Stimulated activated CD4-positive, alpha-beta T cell treated with anti-CD3 and anti-CD28 coated beads, Interleukin-1b, Interleukin-23, amount 100 ng/mL, for 4 hours (primary cell): ENCODE data around the gene DIRAS2.
A peak's percentile ranks its signal among the peaks of the same experiment; 100 is the strongest.
"Not testable (repeated sequence)": the region's sequence is repeated elsewhere in the genome, so short reads cannot be mapped to it uniquely, and the experiment has no call there.

Experiments
- DNase-seq, 2 donors: peaks; one replicate each; pipeline ENCODE4 v3.0.0-alpha.2; 2020; ENCODE audit warnings: low read depth in 2 of 2

Gene DIRAS2, protein sequence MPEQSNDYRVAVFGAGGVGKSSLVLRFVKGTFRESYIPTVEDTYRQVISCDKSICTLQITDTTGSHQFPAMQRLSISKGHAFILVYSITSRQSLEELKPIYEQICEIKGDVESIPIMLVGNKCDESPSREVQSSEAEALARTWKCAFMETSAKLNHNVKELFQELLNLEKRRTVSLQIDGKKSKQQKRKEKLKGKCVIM

GRCh38 chr9:90642570-90643539 is at the start of gene DIRAS2:
DIRAS2 (minus strand) TSS chr9:90642824; CDS start chr9:90613827, 28,997 bp downstream.
- peak in 1 of 2 donors; percentile 4 for DNase-seq

GRCh38 chr9:90684736-90685135 is 42.1 kb upstream of the DIRAS2 start:
- DNase-seq: no peak

- DNase-seq: no peak
Observed at GRCh38 chr9:90684106-90684505, 41.5 kb upstream of the DIRAS2 start.

DNA sequence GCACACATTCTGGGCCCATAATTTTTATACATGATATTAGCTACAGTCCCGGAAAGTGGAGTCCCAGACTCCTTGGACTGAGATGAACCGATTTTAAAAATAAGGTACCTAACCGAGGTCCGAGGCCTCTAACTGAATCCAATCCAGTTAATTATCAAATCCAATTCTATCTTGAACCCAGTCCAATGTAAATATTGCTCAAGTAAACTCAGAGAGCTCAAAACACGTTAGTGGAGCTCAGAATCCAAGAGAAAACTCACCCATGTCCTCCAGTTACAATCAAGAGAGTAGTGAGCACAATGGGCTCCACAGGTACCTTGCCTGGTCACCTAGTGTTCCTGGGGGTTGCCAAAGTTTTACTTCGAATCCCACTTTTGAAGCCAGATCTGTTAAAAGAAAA is 37.9 kb upstream of the DIRAS2 start:
- no peak for DNase-seq

GRCh38 chr9:90665072-90665471 is 22.4 kb upstream of the DIRAS2 start:
- DNase-seq: no peak

- DNase-seq: no peak
Observed at GRCh38 chr9:90659650-90660364, 17.2 kb upstream of the DIRAS2 start.

DNA sequence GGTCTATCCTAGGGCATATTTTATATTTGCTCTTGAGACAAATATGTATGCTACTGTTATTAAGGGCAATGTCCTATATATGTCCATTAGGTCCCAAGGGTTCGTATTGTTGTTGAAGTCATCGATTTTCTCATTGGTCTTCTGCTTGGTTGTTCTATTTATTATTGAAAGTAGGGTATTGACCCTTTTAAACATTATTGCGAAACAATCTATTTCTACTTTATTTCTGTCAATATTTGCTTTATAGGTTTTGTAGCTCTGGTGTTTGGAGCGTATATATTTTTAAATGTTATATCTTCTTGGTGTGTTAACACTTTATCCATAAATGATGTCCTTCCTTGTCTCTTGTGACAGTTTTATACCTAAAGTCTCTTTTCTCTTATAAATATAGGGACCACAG is 16.2 kb upstream of the DIRAS2 start:
- DNase-seq: no peak

DNA sequence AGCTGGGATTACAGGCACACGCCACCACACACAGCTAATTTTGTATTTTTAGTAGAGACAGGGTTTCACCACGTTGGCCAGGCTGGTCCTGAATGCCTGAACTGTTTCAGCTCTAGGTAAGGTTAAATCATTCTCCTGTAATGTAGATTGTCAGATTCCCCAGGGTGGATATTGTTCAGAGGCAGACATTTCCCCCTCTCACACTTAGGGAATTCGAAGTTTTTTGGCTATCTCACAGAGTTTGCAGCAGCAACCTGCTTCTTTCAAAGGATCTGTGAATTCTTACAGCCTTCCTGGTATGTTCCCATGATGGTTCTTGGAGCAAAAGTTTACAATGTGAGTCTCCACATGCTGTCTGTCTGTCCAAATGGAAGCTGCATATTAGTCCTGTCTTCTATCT is 15.6 kb upstream of the DIRAS2 start:
- no peak for DNase-seq

GRCh38 chr9:90656876-90657275 is 14.3 kb upstream of the DIRAS2 start:
- DNase-seq: not testable (repeated sequence)

DNA sequence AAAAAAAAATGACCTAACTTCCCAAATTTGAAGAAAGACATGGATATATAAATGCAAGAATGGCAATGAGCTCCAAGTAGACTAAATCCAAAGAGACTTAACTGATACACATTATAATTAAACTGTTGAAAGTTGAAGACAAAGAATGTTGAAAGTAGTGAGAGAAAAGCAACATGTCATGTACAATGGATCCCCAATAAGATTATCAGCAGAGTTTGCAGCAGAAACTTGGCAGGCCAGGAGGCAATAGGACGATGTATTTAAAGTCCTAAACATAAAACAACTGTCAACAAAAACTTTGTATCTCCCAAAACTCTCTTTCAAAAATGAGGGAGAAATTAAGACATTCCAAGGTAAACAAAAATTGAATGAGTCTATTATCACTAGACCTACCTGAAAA is 8.6 kb upstream of the DIRAS2 start:
- no peak for DNase-seq

DNA sequence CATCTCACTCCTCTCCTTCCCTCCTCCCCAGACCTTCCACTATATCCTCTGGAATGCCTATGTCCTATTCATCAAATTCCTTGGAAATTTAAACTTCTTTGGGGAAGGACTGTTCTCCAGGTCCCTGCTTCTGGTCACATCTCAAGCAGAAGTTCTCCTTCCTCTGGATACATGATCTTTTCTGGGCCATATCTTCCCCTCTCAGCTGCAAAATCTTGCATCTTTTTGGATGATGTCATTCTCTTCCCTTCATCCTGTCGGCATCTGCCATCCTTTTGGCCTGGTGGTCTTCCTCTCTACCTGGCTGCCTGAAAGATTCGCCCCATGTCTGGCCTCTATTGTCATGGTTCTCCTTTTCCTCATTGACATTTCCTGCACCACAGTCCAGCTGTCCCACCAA is 5.2 kb upstream of the DIRAS2 start:
- DNase-seq: no peak

DNA sequence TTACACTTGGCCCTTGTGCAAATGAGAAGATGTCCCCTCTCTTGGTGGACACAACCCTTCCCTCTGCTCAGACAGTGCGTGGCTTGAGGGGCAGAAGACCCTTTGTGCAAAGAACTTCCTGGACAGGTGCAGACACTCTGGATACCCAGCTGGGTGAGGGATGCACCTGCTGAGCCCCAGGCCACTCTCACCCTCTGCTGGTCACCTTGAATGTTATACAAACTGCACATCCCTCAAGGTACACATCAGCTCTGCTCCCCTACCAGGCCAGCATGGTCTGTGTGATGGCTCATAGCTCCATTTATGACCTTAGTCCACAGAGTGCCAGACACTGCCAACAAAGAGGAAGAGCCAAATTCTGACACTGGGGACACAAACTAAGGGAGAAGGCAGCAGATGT is 3.1 kb upstream of the DIRAS2 start:
- DNase-seq: no peak

GRCh38 chr9:90641884-90642487 is 638 bp downstream of the DIRAS2 start:
- DNase-seq: no peak

- no peak for DNase-seq
Observed at GRCh38 chr9:90641086-90641485, 1.5 kb downstream of the DIRAS2 start.

- no peak for DNase-seq
Observed at GRCh38 chr9:90640361-90640760, 2.3 kb downstream of the DIRAS2 start.

- no peak for DNase-seq
Observed at GRCh38 chr9:90637626-90638025, 5.0 kb downstream of the DIRAS2 start.

- DNase-seq: no peak
Observed at GRCh38 chr9:90632647-90633207, 9.9 kb downstream of the DIRAS2 start.

- no peak for DNase-seq
Observed at GRCh38 chr9:90631964-90632363, 10.7 kb downstream of the DIRAS2 start.

GRCh38 chr9:90629991-90630390 is 12.6 kb downstream of the DIRAS2 start:
- no peak for DNase-seq

- DNase-seq: no peak
Observed at GRCh38 chr9:90629354-90629753, 13.3 kb downstream of the DIRAS2 start.

- DNase-seq: no peak
Observed at GRCh38 chr9:90616806-90617205, 25.8 kb downstream of the DIRAS2 start.

GRCh38 chr9:90613502-90613901 is 29.1 kb downstream of the DIRAS2 start:
- DNase-seq: no peak
